Gastroesophageal sphincter (tissue), 4 donors: ENCODE data around the gene HS3ST3B1. TPM values are rescaled to one million over a fixed set of nuclear protein-coding genes. Genes with fewer than 3 reads are reported as not detected.

Source experiments
- ATAC-seq: fragments of 150-250 bp; one replicate; pipeline ENCODE4 v1.9.1; 2016; ENCODE audit warnings: mild to moderate bottlenecking, moderate library complexity
- H3K27ac ChIP-seq, 4 donors: fragments of 200-600 bp; sonication (generic) in 3 of 4; 1 replicate in 3 of 4; 2 replicates in 1 of 4; pipeline ENCODE4 v1.5.1; 2016 to 2019
- H3K27me3 ChIP-seq: fragments of 200-600 bp; sonication (generic); one replicate; pipeline ENCODE4 v1.5.1; 2019
- H3K36me3 ChIP-seq, 2 donors: fragments of 200-600 bp; sonication (generic); one replicate each; pipeline ENCODE4 v1.5.1; 2019; ENCODE audit warnings: control low read depth in 1 of 2
- H3K4me1 ChIP-seq, 3 donors: fragments of 200-600 bp; sonication (generic); 1 replicate in 2 of 3; 2 replicates in 1 of 3; pipeline ENCODE4 v1.5.1; 2016 to 2019; ENCODE audit warnings: control low read depth in 2 of 3
- H3K4me3 ChIP-seq, 2 donors: fragments of 200-600 bp; sonication (generic); one replicate each; pipeline ENCODE4 v1.5.1; 2019; ENCODE audit warnings: mild to moderate bottlenecking in 1 of 2, moderate library complexity in 1 of 2
- H3K9me3 ChIP-seq, 3 donors: fragments of 200-600 bp; sonication (generic); one replicate each; pipeline ENCODE4 v1.5.1; 2017 to 2019; ENCODE audit warnings: control low read depth in 2 of 3
- CTCF ChIP-seq, 4 experiments: fragments of 200-600 bp in 2 of 4; fragments of 450-650 bp in 2 of 4; sonication (generic) in 1 of 4; IDR thresholded peaks; one replicate each; pipeline ENCODE4 v1.5.1; 2017 to 2019; ENCODE audit warnings: antibody characterized with exemption in 4 of 4, mild to moderate bottlenecking in 2 of 4, moderate library complexity in 2 of 4
- EP300 ChIP-seq: sonication (generic); formaldehyde crosslinking; IDR thresholded peaks from one replicate; pipeline ENCODE4 v1.6.1; 2017; ENCODE audit warnings: antibody characterized with exemption, mild to moderate bottlenecking
- POLR2A ChIP-seq, 2 donors: fragments of 450-650 bp; IDR thresholded peaks; one replicate each; pipeline ENCODE4 v1.6.1; 2017; ENCODE audit warnings: antibody characterized with exemption in 2 of 2, mild to moderate bottlenecking in 2 of 2, moderate library complexity in 1 of 2
- POLR2AphosphoS5 ChIP-seq: sonication (generic); formaldehyde crosslinking; IDR thresholded peaks from one replicate; pipeline ENCODE4 v1.6.1; 2017; ENCODE audit warnings: antibody characterized with exemption
- WGBS, 2 donors: methylation state at CpG; one replicate each; pipeline ENCODE4 v1.1.5; 2018; ENCODE audit warnings: low coverage in 1 of 2; 5-methylcytosine and 5-hydroxymethylcytosine counted together
- total RNA-seq, 4 donors: library from RNA; depleted of rRNA; stranded (reverse); fragments of >200 nt; gene quantifications; one replicate each; pipeline ENCODE4 v1.1.0, GENCODE V29; 2016

HS3ST3B1 gene
- total RNA-seq, 4 donors from 2014 or later, result 2.6 to 4.2 (median 3.1) TPM

- H3K36me3 ChIP-seq, result no peaks in the 10 kb centered on the region
- no peaks in the 10 kb centered on the region for H3K9me3 ChIP-seq
- 50 to 53% methylated on average over 1 to 8 of the region's 8 CpGs for WGBS, 2 donors
- ATAC-seq, result no peak
- H3K4me3 ChIP-seq, result no peak overlapping the region
- no peaks in the 10 kb centered on the region for H3K4me1 ChIP-seq
- no peak overlapping the region for H3K27ac ChIP-seq
- peaks cover 12% of the 10 kb centered on the region for H3K27me3 ChIP-seq
- TF ChIP-seq POLR2A (IDR thresholded peaks at IDR 0.05), result no peak
- no peak for TF ChIP-seq EP300
- no peak for TF ChIP-seq POLR2AphosphoS5
- no peak for TF ChIP-seq CTCF (IDR thresholded peaks at IDR 0.05)
Observed at GRCh38 chr17:14373614-14374259, 72.9 kb downstream of the HS3ST3B1 start.

GRCh38 chr17:14374268-14374667 is 73.4 kb downstream of the HS3ST3B1 start:
- ATAC-seq, result no peak
- Histone ChIP-seq H3K36me3 (no peaks in the 10 kb centered on the region), H3K27ac (no peak overlapping the region), H3K4me3 (no peak overlapping the region), H3K27me3 (peaks cover 9% of the 10 kb centered on the region), H3K4me1 (no peaks in the 10 kb centered on the region), H3K9me3 (no peaks in the 10 kb centered on the region)
- TF ChIP-seq POLR2A (IDR thresholded peaks at IDR 0.05), result no peak
- no peak for TF ChIP-seq POLR2AphosphoS5
- TF ChIP-seq EP300, result no peak
- no peak for TF ChIP-seq CTCF (IDR thresholded peaks at IDR 0.05)
- WGBS, 2 donors, result 80% methylated on average over 1 of the region's 1 CpG; no CpG with 5 or more reads in 1 of the 2 donors

GRCh38 chr17:14376666-14377065 is 75.8 kb downstream of the HS3ST3B1 start:
- Histone ChIP-seq H3K27me3 (peaks cover 5% of the 10 kb centered on the region), H3K4me3 (no peak overlapping the region), H3K9me3 (no peaks in the 10 kb centered on the region), H3K27ac (no peak overlapping the region), H3K36me3 (no peaks in the 10 kb centered on the region), H3K4me1 (no peaks in the 10 kb centered on the region)
- ATAC-seq, result no peak
- TF ChIP-seq POLR2A (IDR thresholded peaks at IDR 0.05) (no peak), EP300 (no peak), POLR2AphosphoS5 (no peak), CTCF (IDR thresholded peaks at IDR 0.05) (no peak)
- 47 to 61% methylated on average over 3 of the region's 3 CpGs for WGBS, 2 donors

- TF ChIP-seq POLR2A (IDR thresholded peaks at IDR 0.05) (no peak), CTCF (IDR thresholded peaks at IDR 0.05) (no peak), POLR2AphosphoS5 (no peak), EP300 (no peak)
- Histone ChIP-seq H3K27me3 (no peaks in the 10 kb centered on the region), H3K4me3 (no peak overlapping the region), H3K9me3 (no peaks in the 10 kb centered on the region), H3K27ac (no peak overlapping the region), H3K36me3 (no peaks in the 10 kb centered on the region), H3K4me1 (no peaks in the 10 kb centered on the region)
- 79 to 84% methylated on average over 6 of the region's 6 CpGs for WGBS, 2 donors
- no peak for ATAC-seq
Observed at GRCh38 chr17:14381606-14382005, 80.7 kb downstream of the HS3ST3B1 start.

- Histone ChIP-seq H3K9me3 (peaks cover 0 to 13% (median 0%) of the 10 kb centered on the region in 3 donors), H3K27ac (no peak overlapping the region), H3K4me1 (no peaks in the 10 kb centered on the region), H3K36me3 (no peaks in the 10 kb centered on the region), H3K27me3 (no peaks in the 10 kb centered on the region), H3K4me3 (no peak overlapping the region)
- 86 to 87% methylated on average over 4 of the region's 7 CpGs for WGBS, 2 donors
- no peak for ATAC-seq
- TF ChIP-seq EP300, result no peak
Observed at GRCh38 chr17:14387036-14387435, 86.2 kb downstream of the HS3ST3B1 start.
